ENCODE measurements around the gene ZNF500.

GRCh38 chr16:4737545-4737944 lies 29.4 kb downstream of the ZNF500 start:
- TF ChIP-seq, protein P1, sequence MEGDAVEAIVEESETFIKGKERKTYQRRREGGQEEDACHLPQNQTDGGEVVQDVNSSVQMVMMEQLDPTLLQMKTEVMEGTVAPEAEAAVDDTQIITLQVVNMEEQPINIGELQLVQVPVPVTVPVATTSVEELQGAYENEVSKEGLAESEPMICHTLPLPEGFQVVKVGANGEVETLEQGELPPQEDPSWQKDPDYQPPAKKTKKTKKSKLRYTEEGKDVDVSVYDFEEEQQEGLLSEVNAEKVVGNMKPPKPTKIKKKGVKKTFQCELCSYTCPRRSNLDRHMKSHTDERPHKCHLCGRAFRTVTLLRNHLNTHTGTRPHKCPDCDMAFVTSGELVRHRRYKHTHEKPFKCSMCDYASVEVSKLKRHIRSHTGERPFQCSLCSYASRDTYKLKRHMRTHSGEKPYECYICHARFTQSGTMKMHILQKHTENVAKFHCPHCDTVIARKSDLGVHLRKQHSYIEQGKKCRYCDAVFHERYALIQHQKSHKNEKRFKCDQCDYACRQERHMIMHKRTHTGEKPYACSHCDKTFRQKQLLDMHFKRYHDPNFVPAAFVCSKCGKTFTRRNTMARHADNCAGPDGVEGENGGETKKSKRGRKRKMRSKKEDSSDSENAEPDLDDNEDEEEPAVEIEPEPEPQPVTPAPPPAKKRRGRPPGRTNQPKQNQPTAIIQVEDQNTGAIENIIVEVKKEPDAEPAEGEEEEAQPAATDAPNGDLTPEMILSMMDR (IDR thresholded peaks at IDR 0.05): no peak
- no peak for TF ChIP-seq EZH2 (IDR thresholded peaks at IDR 0.05; ENCODE audit: borderline replicate concordance, insufficient read depth, low read depth, low read length, poor library complexity, severe bottlenecking)

All from B cell (primary cell).